Measurements from ENCODE around the gene DCLK2.

The DCLK2 gene

GRCh38 chr4:150123087-150123486, 44.8 kb downstream of the DCLK2 start:
- DNase-seq = no peak

GRCh38 chr4:150123796-150124677, 45.8 kb downstream of the DCLK2 start:
- no peak for DNase-seq

GRCh38 chr4:150126201-150126863, 48.1 kb downstream of the DCLK2 start:
- no peak for DNase-seq

- DNase-seq = no peak
Measured at GRCh38 chr4:150126864-150127203, 48.6 kb downstream of the DCLK2 start.

- DNase-seq = no peak
Measured at GRCh38 chr4:150127757-150128156, 49.5 kb downstream of the DCLK2 start.

GRCh38 chr4:150130933-150131332, 52.7 kb downstream of the DCLK2 start:
- no peak for DNase-seq

- DNase-seq = no peak
Measured at GRCh38 chr4:150131581-150132228, 53.5 kb downstream of the DCLK2 start.

- DNase-seq = no peak
Measured at GRCh38 chr4:150133605-150134004, 55.4 kb downstream of the DCLK2 start.

GRCh38 chr4:150135134-150135772, 57.0 kb downstream of the DCLK2 start:
- DNase-seq = no peak

- DNase-seq = no peak
Measured at GRCh38 chr4:150136036-150136435, 57.8 kb downstream of the DCLK2 start.

- no peak for DNase-seq
Measured at GRCh38 chr4:150136481-150136880, 58.2 kb downstream of the DCLK2 start.

- DNase-seq = no peak
Measured at GRCh38 chr4:150139297-150139865, 61.1 kb downstream of the DCLK2 start.

- DNase-seq = no peak
Measured at GRCh38 chr4:150140774-150141400, 62.6 kb downstream of the DCLK2 start.

- no peak for DNase-seq
Measured at GRCh38 chr4:150141756-150142155, 63.5 kb downstream of the DCLK2 start.

GRCh38 chr4:150142831-150143230, 64.6 kb downstream of the DCLK2 start:
- DNase-seq = no peak

- no peak for DNase-seq
Measured at GRCh38 chr4:150145090-150145945, 67.1 kb downstream of the DCLK2 start.

- DNase-seq = no peak
Measured at GRCh38 chr4:150145946-150146340, 67.7 kb downstream of the DCLK2 start.

GRCh38 chr4:150149381-150149780, 71.1 kb downstream of the DCLK2 start:
- DNase-seq = no peak

- DNase-seq = no peak
Measured at GRCh38 chr4:150150629-150151062, 72.4 kb downstream of the DCLK2 start.

- DNase-seq = no peak
Measured at GRCh38 chr4:150152766-150153165, 74.5 kb downstream of the DCLK2 start.

GRCh38 chr4:150155391-150155790, 77.1 kb downstream of the DCLK2 start:
- DNase-seq = no peak

Measured in activated T-cell treated with anti-CD3 and anti-CD28 coated beads, Interleukin-2, amount 50 U/mL, for 48 hours (primary cell).